IMR-90 (cell line): ENCODE data around the gene TTLL11. TPM values are rescaled to one million over a fixed set of nuclear protein-coding genes. Genes with fewer than 3 reads are reported as not detected.

Experiments
- ATAC-seq: fragments of 200-7000 bp; cut with Tn5 transposase; 2 replicates; pipeline ENCODE4 v1.9.1; 2020; ENCODE audit warnings: low read depth, mild to moderate bottlenecking, moderate library complexity
- BruUV-seq: library from RNA; stranded (reverse); fragments of 400-500 nt; replicated peaks from 2 replicates; lab custom pipeline; 2021; lab: Mats Ljungman, UMichigan
- CTCF ChIA-PET: fragments of 300-600 bp; formaldehyde crosslinking; extraction: SDS; loops from one replicate; lab custom pipeline; 2021; ENCODE audit warnings: antibody characterized with exemption; lab: Yijun Ruan, JAX
- POLR2A ChIA-PET: fragments of 300-600 bp; sonication (Branson Sonifier 250); formaldehyde crosslinking; loops from one replicate; lab custom pipeline; 2022; ENCODE audit warnings: antibody characterized with exemption; ENCODE audit not compliant: unreplicated experiment; lab: Charles Lee
- DNase-seq: peaks from one replicate; pipeline ENCODE4 v3.0.0; 2013
- H2AFZ ChIP-seq: replicated peaks from 2 replicates; pipeline ENCODE3; 2013; ENCODE audit warnings: low read length, mild to moderate bottlenecking; ENCODE audit not compliant: poor library complexity
- H2AK5ac ChIP-seq: 2 replicates; pipeline ENCODE4 v1.6.1; 2013; ENCODE audit warnings: low read depth, low read length, inconsistent platforms
- H2AK9ac ChIP-seq: replicated peaks from 2 replicates; pipeline ENCODE3; 2013; ENCODE audit warnings: mild to moderate bottlenecking, low read depth, low read length, moderate library complexity; ENCODE audit not compliant: poor library complexity
- H2BK120ac ChIP-seq: 2 replicates; pipeline ENCODE4 v1.6.1; 2013; ENCODE audit warnings: low read depth, low read length, inconsistent platforms
- H2BK15ac ChIP-seq: 3 replicates; pipeline ENCODE4 v1.6.1; 2013; ENCODE audit warnings: low read depth, low read length, inconsistent platforms
- H2BK20ac ChIP-seq: 2 replicates; pipeline ENCODE4 v1.6.1; 2013; ENCODE audit warnings: low read depth, mild to moderate bottlenecking, inconsistent platforms, low read length, moderate library complexity
- H2BK5ac ChIP-seq: 2 replicates; pipeline ENCODE4 v1.6.1; 2013; ENCODE audit warnings: mild to moderate bottlenecking, low read depth, low read length, inconsistent platforms; ENCODE audit not compliant: poor library complexity, severe bottlenecking
- H3K14ac ChIP-seq: replicated peaks from 2 replicates; pipeline ENCODE4 v1.6.1; 2013; ENCODE audit warnings: low read depth, low read length, inconsistent platforms
- H3K18ac ChIP-seq: 2 replicates; pipeline ENCODE4 v1.6.1; 2013; ENCODE audit warnings: low read depth, low read length, control low read depth
- H3K23ac ChIP-seq: 2 replicates; pipeline ENCODE4 v1.6.1; 2013; ENCODE audit warnings: low read depth, low read length, inconsistent platforms
- H3K27ac ChIP-seq: 2 replicates; pipeline ENCODE4 v1.5.1; 2013; ENCODE audit warnings: mild to moderate bottlenecking, control low read depth, low read length; ENCODE audit not compliant: insufficient read depth
- H3K27me3 ChIP-seq: 2 replicates; pipeline ENCODE4 v1.6.1; 2013; ENCODE audit warnings: low read length; ENCODE audit not compliant: control insufficient read depth, insufficient read depth
- H3K36me3 ChIP-seq: 2 replicates; pipeline ENCODE4 v1.6.1; 2013; ENCODE audit warnings: low read length, mixed read lengths; ENCODE audit not compliant: control insufficient read depth, insufficient read depth
- H3K4ac ChIP-seq: 2 replicates; pipeline ENCODE4 v1.6.1; 2013; ENCODE audit warnings: low read depth, low read length, inconsistent platforms
- H3K4me1 ChIP-seq: 2 replicates; pipeline ENCODE4 v1.6.1; 2013; ENCODE audit warnings: low read length, mixed read lengths; ENCODE audit not compliant: control insufficient read depth, insufficient read depth
- H3K4me2 ChIP-seq: 2 replicates; pipeline ENCODE4 v1.6.1; 2013; ENCODE audit warnings: low read depth, mild to moderate bottlenecking, control low read depth, low read length, moderate library complexity
- H3K4me3 ChIP-seq: 2 replicates; pipeline ENCODE4 v1.5.1; 2013; ENCODE audit warnings: low read depth, mild to moderate bottlenecking, control low read depth, low read length, moderate library complexity; ENCODE audit not compliant: insufficient read depth
- H3K56ac ChIP-seq: 2 replicates; pipeline ENCODE4 v1.6.1; 2013; ENCODE audit warnings: low read length, inconsistent platforms; ENCODE audit not compliant: insufficient read depth; ENCODE audit errors: extremely low read depth
- H3K79me1 ChIP-seq, 2 experiments: 2 replicates each; pipeline ENCODE4 v1.6.1; 2013; ENCODE audit warnings: low read length in 2 of 2, inconsistent platforms in 1 of 2, low read depth in 1 of 2
- H3K9ac ChIP-seq: 2 replicates; pipeline ENCODE4 v1.6.1; 2013; ENCODE audit warnings: low read depth, low read length, control low read depth
- H3K9me1 ChIP-seq: 2 replicates; pipeline ENCODE4 v1.6.1; 2013; ENCODE audit warnings: low read length, inconsistent platforms; ENCODE audit not compliant: insufficient read depth
- H3K9me3 ChIP-seq: 2 replicates; pipeline ENCODE4 v1.6.1; 2013; ENCODE audit warnings: low read length; ENCODE audit not compliant: control insufficient read depth, insufficient read depth
- H4K20me1 ChIP-seq: 2 replicates; pipeline ENCODE4 v1.6.1; 2013; ENCODE audit warnings: low read length, inconsistent platforms; ENCODE audit not compliant: insufficient read depth
- H4K5ac ChIP-seq: 2 replicates; pipeline ENCODE4 v1.6.1; 2013; ENCODE audit warnings: mild to moderate bottlenecking, low read depth, low read length, control low read depth
- H4K8ac ChIP-seq, 2 experiments: 2 replicates each; pipeline ENCODE4 v1.6.1; 2013; ENCODE audit warnings: low read depth in 2 of 2, low read length in 2 of 2, control low read depth in 1 of 2, inconsistent platforms in 1 of 2
- H4K91ac ChIP-seq: 2 replicates; pipeline ENCODE4 v1.6.1; 2013; ENCODE audit warnings: low read depth, low read length, inconsistent platforms; ENCODE audit not compliant: insufficient read depth
- BHLHE40 ChIP-seq: fragments of 150-350 bp; IDR thresholded peaks from 2 replicates; pipeline ENCODE4 v1.6.1; 2016; ENCODE audit warnings: mild to moderate bottlenecking, low read depth, low read length
- CEBPB ChIP-seq: IDR thresholded peaks from 2 replicates; pipeline ENCODE4 v1.6.1; 2012; ENCODE audit warnings: low read depth, low read length, improper control_type of control experiment
- CHD1 ChIP-seq: IDR thresholded peaks from 2 replicates; pipeline ENCODE4 v1.6.1; 2012; ENCODE audit warnings: low read depth, low read length, improper control_type of control experiment
- FOS ChIP-seq: fragments of 150-350 bp; IDR thresholded peaks from 2 replicates; pipeline ENCODE4 v1.6.1; 2016; ENCODE audit warnings: low read depth, low read length
- MAFK ChIP-seq: IDR thresholded peaks from 2 replicates; pipeline ENCODE4 v1.6.1; 2012; ENCODE audit warnings: low read depth, low read length, improper control_type of control experiment
- MAZ ChIP-seq: IDR thresholded peaks from 2 replicates; pipeline ENCODE4 v1.6.1; 2012; ENCODE audit warnings: low read depth, mild to moderate bottlenecking, low read length, improper control_type of control experiment, moderate library complexity, borderline replicate concordance
- MXI1 ChIP-seq: IDR thresholded peaks from 2 replicates; pipeline ENCODE4 v1.6.1; 2012; ENCODE audit warnings: low read depth, mild to moderate bottlenecking, low read length, moderate library complexity, borderline replicate concordance
- NFE2L2 ChIP-seq: fragments of 150-350 bp; IDR thresholded peaks from 2 replicates; pipeline ENCODE4 v1.6.1; 2016; ENCODE audit warnings: low read depth, mild to moderate bottlenecking, low read length
- POLR2A ChIP-seq: IDR thresholded peaks from 2 replicates; pipeline ENCODE4 v1.6.1; 2012; ENCODE audit warnings: mild to moderate bottlenecking, low read depth, low read length
- RAD21 ChIP-seq: IDR thresholded peaks from 2 replicates; pipeline ENCODE4 v1.6.1; 2012; ENCODE audit warnings: low read length, improper control_type of control experiment
- RCOR1 ChIP-seq: IDR thresholded peaks from 2 replicates; pipeline ENCODE4 v1.6.1; 2012; ENCODE audit warnings: mild to moderate bottlenecking, low read length, improper control_type of control experiment; ENCODE audit not compliant: insufficient replicate concordance
- RFX5 ChIP-seq: IDR thresholded peaks from 2 replicates; pipeline ENCODE4 v1.8.0; 2012; ENCODE audit warnings: low read depth, mild to moderate bottlenecking, low read length, moderate library complexity
- WGBS, 2 experiments: methylation state at CpG; one replicate each; pipeline versions ENCODE4 v1.1.5 to v1.1.7; 2013; ENCODE audit warnings: missing lambda C conversion rate in 2 of 2; ENCODE audit not compliant: insufficient read length in 1 of 2; ENCODE audit errors: extremely low coverage in 2 of 2; 5-methylcytosine and 5-hydroxymethylcytosine counted together
- dilution Hi-C: fragments of 300-500 bp; cut with HindIII; formaldehyde crosslinking; loops from one replicate; pipeline ENCODE4 v1.14.3; 2018; ENCODE audit warnings: low sequenced_read_pairs; ENCODE audit not compliant: unreplicated experiment
- in situ Hi-C: fragments of 300-500 bp; cut with MboI; formaldehyde crosslinking; loops from 3 replicates; pipeline ENCODE4 v1.14.3; 2019; ENCODE audit warnings: low sequenced_read_pairs, inconsistent platforms, mixed read lengths
- intact Hi-C: fragments of 100-400 bp; cut with micrococcal nuclease; formaldehyde crosslinking; loops from 2 replicates; pipeline ENCODE4 v1.10.0; 2022
- polyA plus RNA-seq, 3 experiments: library from polyadenylated mRNA; depleted of rRNA; stranded (reverse); fragments of >200 nt; gene quantifications; 2 replicates each; pipeline ENCODE4 v1.2.3, GENCODE V29; 2012; ENCODE audit warnings: low replicate concordance in 1 of 3
- total RNA-seq: library from RNA; depleted of rRNA; stranded (reverse); fragments of >200 nt; gene quantifications from 2 replicates; pipeline ENCODE4 v1.2.3, GENCODE V29; 2012

TTLL11 gene
- total and polyA plus RNA-seq, 2 of the 4 experiments (the other 2 are of a cell fraction): 2.0 to 4.6 TPM

- no peak overlapping the region for H3K27ac ChIP-seq
- DNase-seq: no peak
- no peaks in the 10 kb centered on the region for H3K36me3 ChIP-seq
- H3K4ac ChIP-seq: no peak overlapping the region
- no peaks in the 10 kb centered on the region for H3K9me3 ChIP-seq
- no TSS peak for BruUV-seq
- H4K20me1 ChIP-seq: 0 out of 2 replicates have a peak, but pooled peaks cover under 1% of the 10 kb centered on the region
- H2BK5ac ChIP-seq: no peak overlapping the region
- H3K9me1 ChIP-seq: peaks cover 15% of the 10 kb centered on the region
- H2BK20ac ChIP-seq: no peak overlapping the region
- peaks cover 3% of the 10 kb centered on the region for H3K4me1 ChIP-seq
- H2AK5ac ChIP-seq: peak overlapping the region; percentile 76; the same call in 1 of the 2 replicates
- H3K4me2 ChIP-seq: no peak overlapping the region
- peaks cover 7% of the 10 kb centered on the region; the same call in 1 of the 2 replicates for H3K27me3 ChIP-seq
- no peak overlapping the region for H3K23ac ChIP-seq
- no peak overlapping the region for H4K91ac ChIP-seq
- in situ Hi-C loops (no loop called here), dilution Hi-C loops (no loop called here), intact Hi-C loops (no loop called here)
- no peak overlapping the region for H2AFZ ChIP-seq
- no peak overlapping the region for H3K14ac ChIP-seq
- 0 out of 3 replicates have a peak overlapping the region, but pooled peaks have one; percentile 39 for H2BK15ac ChIP-seq
- no peak overlapping the region for H3K9ac ChIP-seq
- H3K18ac ChIP-seq: no peak overlapping the region
- H3K56ac ChIP-seq: no peak overlapping the region
- H4K5ac ChIP-seq: no peak overlapping the region
- ATAC-seq: no peak
- WGBS, 2 experiments: no CpG with 5 or more reads among the region's 7 CpGs
- no peak overlapping the region for H2AK9ac ChIP-seq
- ChIA-PET POLR2A (no interaction called here), CTCF (no interaction called here)
- H3K79me1 ChIP-seq: no peaks in the 10 kb centered on the region
- H2BK120ac ChIP-seq: no peak overlapping the region
- H4K8ac ChIP-seq: no peak overlapping the region
- TF ChIP-seq RAD21: no peak
- TF ChIP-seq POLR2A: no peak
- no peak for TF ChIP-seq RCOR1
- no peak for TF ChIP-seq NFE2L2
- no peak for TF ChIP-seq FOS
- TF ChIP-seq MXI1: no peak
- no peak for TF ChIP-seq CHD1
- no peak for TF ChIP-seq BHLHE40
- no peak for TF ChIP-seq RFX5
- no peak for TF ChIP-seq CEBPB
- no peak for TF ChIP-seq MAZ
- no peak for TF ChIP-seq MAFK
- no peak overlapping the region for H3K4me3 ChIP-seq
These were observed 211.1 kb downstream of the TTLL11 start for GRCh38 chr9:121881920-121882500.
